ENCODE data around the gene BACH2. TPM values are rescaled to one million over a fixed set of nuclear protein-coding genes. Genes with fewer than 3 reads are reported as not detected.
A peak's percentile ranks its signal among the peaks of the same experiment; 100 is the strongest.
"Not testable (repeated sequence)": the region's sequence is repeated elsewhere in the genome, so short reads cannot be mapped to it uniquely, and the experiment has no call there.

BACH2 gene
- polyA plus RNA-seq, 5 donors: 6.4 to 10.0 (median 7.7) TPM

DNA sequence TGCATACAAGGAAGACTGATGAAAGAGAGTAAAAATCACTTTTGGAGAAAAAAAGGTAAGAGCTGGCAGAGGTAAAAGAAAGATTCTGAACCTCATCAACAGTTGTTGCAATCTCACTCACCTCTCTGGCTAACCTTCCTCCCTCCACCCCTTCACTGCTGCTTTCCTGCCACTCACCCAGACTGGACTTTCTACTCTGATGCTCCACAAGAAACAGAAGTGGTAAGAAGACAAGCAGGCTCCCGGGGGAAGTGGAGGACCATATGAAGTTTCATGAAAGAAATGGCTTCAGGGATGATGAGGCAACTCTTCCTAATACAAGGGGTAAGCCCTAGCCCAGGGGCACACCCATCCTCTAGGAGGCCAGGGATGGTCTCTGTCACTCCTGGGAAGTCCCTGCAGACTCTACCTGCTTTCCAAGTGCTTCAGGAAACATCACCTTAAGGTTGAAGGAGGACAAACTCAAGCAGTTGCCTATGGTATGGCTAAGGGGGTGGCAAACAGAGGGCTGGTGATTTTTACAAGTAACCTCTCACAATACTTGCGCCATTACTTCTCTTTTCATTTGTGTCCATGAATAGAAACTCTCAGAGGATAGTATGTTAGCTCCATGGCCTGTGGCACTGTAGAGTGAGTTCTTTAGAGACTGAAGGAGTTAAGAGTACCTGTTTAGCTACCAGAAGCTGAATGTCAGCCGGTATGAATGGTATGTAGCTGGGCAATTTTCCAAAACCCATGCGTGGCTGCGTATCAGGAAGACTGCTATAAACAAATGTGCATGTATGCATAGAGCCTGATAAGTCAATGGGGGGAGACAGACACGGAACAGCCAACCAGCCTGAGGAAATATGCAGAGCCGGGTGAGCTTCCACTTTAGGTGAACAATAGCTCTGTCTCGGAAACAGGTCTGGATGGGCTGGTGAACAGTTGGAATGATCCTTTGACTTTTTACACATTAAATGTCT lies 112.0 kb downstream of the BACH2 start:
- peak in 1 of 2 donors; percentile 53 for DNase-seq

- no peak for DNase-seq
These were observed 112.9 kb downstream of the BACH2 start for GRCh38 chr6:90183587-90184333.

GRCh38 chr6:90180526-90180925 lies 116.1 kb downstream of the BACH2 start:
- no peak for DNase-seq

DNA sequence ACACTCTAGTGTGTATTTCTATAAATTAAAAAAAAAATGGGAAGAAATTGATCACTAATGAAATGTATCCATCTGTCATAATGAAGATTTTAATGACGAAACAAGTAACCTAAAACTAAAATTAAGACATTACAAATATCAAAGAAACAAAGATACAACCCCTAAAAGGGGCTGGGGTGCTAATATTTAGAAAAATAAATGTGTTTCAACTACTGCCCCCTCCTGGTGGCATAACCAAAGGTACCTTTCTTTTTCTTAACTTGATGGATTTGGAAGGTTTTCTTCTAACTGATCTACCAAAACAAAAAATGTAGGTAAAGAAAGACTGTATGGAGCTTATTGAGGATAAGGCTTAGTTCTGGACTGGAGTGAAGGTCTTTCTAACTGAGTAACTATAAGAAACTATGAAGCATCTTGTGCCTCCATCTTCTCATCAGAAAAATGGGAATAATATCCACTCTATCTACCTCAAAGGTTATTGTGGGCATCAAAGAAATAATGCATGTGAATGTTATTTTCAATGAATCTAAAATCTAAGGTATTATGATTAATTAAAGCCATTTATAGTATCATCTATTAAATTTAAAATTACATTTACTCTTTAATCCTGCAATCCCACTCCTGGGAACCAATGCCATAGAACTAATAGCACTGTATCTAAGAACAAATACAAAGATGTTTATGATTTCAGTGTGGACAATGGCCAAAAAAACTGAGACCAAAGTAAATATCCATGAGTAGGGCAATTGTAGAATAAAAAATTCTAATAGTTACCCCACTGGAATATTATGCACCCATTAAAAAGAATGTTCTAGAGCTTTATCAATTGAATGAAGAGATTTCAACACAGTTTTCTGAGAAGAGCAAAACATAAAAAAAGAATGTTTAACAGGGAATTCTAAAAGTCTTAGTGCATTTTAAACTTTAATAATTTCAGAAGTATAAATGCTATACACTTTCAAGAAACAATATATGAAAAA lies 117.2 kb downstream of the BACH2 start:
- no peak for DNase-seq

DNA sequence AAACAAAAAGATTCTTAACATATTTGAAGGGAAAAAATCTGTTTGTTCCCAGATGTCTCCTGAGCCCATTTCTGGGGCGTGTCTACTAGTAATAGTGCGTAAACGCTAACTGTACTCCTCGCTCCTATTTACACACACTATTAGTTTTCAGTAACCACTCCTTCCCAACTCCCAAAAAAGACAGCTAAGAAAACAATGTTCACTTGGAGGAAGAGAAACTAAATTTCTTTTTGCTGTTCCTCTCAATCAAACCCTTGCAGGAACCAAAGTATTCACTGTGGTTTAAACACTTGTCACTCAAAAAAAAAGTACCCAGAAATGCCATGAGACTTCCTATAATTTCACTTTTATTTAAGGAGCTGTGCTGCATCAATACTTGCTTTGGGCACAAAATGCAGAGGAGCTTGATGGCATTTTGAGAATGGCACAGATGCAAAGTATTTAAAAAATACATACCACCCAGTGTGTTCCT lies 118.2 kb downstream of the BACH2 start:
- DNase-seq: no peak

DNA sequence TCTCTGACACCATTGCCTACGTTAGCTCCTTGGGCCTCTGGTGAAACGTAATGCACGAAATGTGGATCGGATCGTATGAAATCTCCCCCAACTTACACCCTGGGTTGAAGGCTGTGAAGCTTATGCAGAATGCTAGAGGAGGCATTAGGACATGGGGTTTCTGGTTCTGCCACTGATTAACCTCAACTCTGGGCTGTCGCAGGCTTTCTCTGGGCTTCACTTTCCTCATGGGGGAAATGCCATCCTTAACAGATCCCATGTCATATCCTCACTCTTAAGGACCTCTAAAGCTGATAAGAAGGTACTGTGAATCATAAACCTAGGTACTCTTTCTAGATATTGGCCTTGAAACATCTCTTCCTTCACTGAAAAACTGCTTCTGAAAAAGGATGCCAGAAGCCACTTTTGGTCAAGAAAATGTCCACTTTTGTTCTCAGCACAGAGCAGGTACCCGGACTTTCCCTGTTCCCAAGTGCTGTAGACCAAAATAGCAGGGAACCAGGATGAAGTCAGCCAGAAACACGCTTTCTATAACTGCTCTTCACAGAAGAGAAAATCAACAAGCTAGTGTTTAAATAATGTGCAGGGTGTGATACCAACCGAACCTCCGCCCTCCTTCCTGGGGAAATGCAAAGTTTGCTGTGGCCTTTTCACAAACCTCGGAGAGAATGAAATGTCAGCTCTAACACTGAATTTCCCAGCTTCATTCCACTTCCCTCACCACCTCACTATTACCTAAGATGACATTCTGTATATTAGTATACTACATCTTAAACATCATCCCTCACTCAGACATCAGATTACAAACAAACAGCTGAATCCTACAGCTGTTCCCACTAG lies 118.9 kb downstream of the BACH2 start:
- no peak for DNase-seq

DNA sequence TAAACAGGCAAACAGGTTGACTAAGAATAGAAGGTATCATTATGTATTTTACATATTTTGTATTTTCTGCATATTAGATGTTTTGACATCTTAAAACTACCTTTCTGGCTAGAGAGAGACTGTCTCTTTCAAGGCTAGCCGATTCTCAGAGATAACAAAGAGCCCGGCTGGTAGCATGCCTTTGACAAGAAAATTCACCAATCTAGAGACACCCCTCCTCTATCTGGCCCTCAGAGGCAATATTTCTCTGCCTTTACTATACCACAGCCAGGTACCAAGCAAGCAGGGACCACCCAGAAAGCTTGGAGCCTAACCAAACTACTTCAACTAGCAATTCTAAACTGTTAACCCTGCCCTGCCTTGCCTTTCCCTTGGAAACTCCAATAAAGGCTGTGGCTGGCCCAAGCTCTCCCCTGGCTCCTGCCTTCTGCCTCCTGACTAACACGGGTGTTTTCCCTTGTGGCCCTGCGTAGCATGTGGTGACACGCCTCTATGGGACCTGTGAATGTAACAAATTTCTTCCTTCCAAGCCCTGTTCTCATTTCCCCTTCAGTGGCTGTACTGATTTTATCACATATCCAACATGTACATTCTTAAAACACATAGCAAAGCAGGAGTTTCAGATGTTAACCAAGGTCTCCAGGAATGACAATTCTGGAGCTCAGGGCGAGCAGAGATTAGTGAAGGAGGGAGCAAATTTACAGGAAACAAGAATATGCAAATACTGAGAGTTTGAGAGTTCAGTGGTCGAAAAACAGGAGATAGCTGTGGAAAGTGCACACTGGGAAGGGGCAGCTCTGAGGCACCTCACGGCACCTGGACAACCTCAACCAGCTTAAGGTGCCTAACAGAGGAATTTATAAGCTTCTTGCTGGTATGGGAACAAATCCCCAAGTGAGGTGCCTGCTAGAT lies 120.8 kb downstream of the BACH2 start:
- no peak for DNase-seq

DNA sequence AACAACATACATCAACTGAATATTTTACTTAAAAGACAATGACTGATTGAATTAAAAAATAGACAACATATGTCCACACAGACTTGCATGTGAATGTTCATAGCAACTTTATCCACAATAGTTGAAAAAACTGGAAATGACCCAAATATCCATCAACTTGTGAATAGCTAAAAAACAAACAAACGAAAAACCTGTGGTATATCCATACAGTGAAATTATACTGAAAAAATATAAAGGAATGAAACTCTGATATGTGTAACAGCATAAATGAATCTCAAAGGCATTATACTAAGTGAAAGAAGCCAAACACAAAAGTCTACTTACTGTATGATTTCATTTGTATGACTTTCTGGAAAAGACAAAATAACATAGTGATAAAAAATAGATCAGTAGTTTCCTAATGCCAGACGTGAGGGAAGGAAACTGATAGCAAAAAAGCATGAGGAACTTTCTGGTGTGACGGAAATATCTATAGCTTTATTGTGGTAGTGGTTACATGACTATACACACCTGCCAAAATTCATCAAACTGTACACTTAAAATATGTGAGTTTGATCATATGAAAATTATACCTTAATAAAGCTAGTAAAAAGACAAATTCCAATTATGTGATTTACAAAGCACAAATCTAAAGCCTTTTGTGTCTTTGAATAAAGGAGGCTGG lies 123.2 kb downstream of the BACH2 start:
- DNase-seq: no peak

DNA sequence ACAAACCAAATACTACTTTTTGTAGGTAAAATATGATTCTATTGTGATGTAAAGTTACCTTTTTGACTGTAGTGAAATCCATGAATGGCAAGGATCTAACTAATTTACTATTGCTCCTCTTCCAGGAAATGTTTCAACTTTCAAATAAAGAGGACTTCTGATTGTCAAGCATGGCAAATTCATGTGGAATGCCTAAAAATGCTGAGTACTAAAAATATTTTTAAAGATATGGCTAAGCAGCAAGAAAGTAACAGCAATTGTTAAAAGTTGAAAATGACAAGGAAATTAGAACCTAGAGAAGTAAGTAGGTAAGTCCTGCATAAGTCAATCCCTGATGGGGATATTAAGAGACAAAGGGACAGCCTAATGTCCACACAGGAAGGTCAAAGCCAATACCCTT lies 126.0 kb downstream of the BACH2 start:
- DNase-seq: no peak

- DNase-seq: no peak
These were observed 127.3 kb downstream of the BACH2 start for GRCh38 chr6:90169374-90169773.

DNA sequence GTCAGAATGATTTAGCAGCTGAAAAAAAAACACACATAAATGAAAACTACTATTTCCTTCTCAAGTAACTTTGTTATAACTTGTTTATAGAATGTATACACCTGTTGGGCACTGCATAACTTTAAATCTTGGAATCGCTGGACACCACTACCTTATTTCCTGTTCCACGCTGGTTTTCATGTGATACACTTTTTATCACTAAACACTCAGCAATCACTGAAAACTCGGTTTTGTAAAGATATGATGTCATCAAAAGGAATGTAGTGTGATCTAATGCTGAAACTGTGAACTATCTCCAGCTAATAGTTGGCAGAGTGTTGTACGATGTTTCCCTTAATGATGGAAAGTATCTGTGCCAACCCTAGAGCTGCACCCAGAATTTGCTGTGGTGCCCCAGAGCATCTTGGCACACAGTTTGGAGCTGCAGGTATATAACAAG lies 127.9 kb downstream of the BACH2 start:
- DNase-seq: no peak

DNA sequence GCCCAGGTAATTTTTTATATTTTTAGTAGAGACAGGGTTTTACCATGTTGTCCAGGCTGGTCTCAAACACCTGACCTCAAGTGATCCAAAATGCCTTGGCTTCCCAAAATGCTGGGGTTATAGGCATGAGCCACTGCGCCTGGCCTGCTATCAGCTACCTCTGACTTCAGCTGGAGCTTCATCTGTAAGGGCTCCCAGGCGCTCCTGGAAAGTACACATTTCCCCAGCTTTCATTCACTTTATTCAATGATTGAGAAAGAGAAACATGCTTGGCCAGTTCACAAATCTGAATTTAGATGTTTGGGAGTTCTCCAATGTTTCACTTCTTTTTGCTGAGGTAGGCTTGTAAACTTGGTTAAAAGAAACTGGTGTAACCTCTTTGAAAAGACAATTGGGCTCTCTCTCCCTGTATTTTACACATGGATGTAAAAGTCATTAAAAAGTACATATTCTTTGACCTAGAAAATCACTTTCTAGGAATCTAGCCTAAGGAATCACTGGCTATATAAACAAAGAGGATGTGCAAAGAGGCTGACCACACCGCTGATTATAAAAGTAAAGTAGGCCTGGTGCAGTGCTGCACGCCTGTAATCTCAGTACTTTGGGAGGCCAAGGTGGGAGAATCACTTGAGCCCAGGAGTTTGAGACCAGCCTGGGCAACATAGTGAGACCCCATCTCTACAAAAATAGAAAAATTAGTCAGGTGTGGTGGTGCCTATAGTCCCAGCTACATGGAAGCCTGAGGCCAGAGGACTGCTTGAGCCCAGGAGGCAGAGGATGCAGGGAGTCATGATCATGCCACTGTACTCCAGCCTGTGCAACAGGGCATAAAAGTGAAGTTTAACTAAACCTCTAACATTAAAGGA lies 128.9 kb downstream of the BACH2 start:
- DNase-seq: no peak

DNA sequence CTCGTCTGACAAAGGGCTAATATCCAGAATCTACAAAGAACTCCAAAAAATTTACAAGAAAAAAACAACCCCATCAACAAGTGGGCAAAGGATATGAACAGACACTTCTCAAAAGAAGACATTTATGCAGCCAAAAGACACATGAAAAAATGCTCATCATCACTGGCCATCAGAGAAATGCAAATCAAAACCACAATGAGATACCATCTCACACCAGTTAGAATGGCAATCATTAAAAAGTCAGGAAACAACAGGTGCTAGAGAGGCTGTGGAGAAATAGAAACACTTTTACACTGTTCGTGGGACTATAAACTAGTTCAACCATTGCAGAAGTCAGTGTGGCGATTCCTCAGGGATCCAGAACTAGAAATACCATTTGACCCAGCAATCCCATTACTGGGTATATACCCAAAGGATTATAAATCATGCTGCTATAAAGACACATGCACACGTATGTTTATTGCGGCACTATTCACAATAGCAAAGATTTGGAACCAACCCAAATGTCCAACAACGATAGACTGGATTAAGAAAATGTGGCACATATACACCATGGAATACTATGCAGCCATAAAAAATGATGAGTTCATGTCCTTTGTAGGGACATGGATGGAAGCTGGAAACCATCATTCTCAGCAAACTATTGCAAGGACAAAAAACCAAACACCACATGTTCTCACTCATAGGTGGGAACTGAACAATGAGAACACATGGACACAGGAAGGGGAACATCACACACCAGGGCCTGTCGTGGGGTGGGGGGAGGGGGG lies 130.3 kb downstream of the BACH2 start:
- DNase-seq: not testable (repeated sequence)

- no peak for DNase-seq
These were observed 133.8 kb downstream of the BACH2 start for GRCh38 chr6:90162648-90163387.

- no peak for DNase-seq
These were observed 136.6 kb downstream of the BACH2 start for GRCh38 chr6:90160013-90160412.

- no peak for DNase-seq
These were observed 137.2 kb downstream of the BACH2 start for GRCh38 chr6:90159452-90159851.
